ENCODE results near the gene BIRC2.

DNA sequence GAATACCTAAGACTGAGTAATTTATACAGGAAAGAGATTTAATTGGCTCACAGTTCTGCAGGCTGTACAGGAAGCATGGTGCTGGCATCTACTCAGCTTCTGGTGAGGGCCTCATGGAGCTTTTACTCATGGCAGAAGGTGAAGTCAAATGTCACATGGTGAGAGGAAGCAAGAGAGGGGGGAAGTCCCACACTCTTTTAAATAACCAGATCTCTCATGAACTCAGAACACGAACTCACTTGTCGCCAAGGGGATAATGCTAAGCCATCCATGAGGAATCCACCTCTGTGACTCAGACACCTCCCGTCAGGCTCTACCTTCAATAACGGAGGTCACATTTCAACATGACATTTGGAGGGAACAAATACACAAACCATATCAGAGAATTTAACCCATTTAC, 42.2 kb downstream of the BIRC2 start:
- no peak for TF ChIP-seq POLR2A (IDR thresholded peaks at IDR 0.05)
- TF ChIP-seq, protein P1, sequence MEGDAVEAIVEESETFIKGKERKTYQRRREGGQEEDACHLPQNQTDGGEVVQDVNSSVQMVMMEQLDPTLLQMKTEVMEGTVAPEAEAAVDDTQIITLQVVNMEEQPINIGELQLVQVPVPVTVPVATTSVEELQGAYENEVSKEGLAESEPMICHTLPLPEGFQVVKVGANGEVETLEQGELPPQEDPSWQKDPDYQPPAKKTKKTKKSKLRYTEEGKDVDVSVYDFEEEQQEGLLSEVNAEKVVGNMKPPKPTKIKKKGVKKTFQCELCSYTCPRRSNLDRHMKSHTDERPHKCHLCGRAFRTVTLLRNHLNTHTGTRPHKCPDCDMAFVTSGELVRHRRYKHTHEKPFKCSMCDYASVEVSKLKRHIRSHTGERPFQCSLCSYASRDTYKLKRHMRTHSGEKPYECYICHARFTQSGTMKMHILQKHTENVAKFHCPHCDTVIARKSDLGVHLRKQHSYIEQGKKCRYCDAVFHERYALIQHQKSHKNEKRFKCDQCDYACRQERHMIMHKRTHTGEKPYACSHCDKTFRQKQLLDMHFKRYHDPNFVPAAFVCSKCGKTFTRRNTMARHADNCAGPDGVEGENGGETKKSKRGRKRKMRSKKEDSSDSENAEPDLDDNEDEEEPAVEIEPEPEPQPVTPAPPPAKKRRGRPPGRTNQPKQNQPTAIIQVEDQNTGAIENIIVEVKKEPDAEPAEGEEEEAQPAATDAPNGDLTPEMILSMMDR (IDR thresholded peaks at IDR 0.05), result no peak
